ENCODE data around the gene RC3H2. TPM values are rescaled to one million over a fixed set of nuclear protein-coding genes. Genes with fewer than 3 reads are reported as not detected.
"Not testable (repeated sequence)": the region's sequence is repeated elsewhere in the genome, so short reads cannot be mapped to it uniquely, and the experiment has no call there.

RC3H2 gene
- total RNA-seq, 1 donor = 52.5 TPM

GRCh38 chr9:122912671-122912963 is 7.5 kb upstream of the RC3H2 start:
- peak; percentile 68 for DNase-seq (ENCODE audit: insufficient read length, low spot score, missing footprints)
- H3K27ac ChIP-seq (ENCODE audit: low read depth, low read length) = peak overlapping the region; percentile 87
- no peak for TF ChIP-seq CTCF (IDR thresholded peaks at IDR 0.05; ENCODE audit: extremely low read depth, low read depth, low read length)
- peaks cover 41% of the 10 kb centered on the region for H3K79me2 ChIP-seq (ENCODE audit: insufficient read depth, low read length)
- H4K20me1 ChIP-seq (ENCODE audit: insufficient read depth, low read length) = peaks cover 5% of the 10 kb centered on the region
- H3K4me2 ChIP-seq (ENCODE audit: insufficient read depth, low read length) = peak overlapping the region; percentile 99
- peaks cover 10% of the 10 kb centered on the region for H3K4me1 ChIP-seq (ENCODE audit: insufficient read depth, low read length)
- peaks cover 24% of the 10 kb centered on the region for H3K36me3 ChIP-seq (ENCODE audit: insufficient read depth, low read length)
- H3K27me3 ChIP-seq (ENCODE audit: insufficient read depth, low read length) = no peaks in the 10 kb centered on the region
- peak overlapping the region; percentile 81 for H3K4me3 ChIP-seq (ENCODE audit: insufficient read depth, low read length)
- H2AFZ ChIP-seq (ENCODE audit: low read length) = peak overlapping the region; percentile 94
- H3K9me3 ChIP-seq (ENCODE audit: low read depth, low read length) = no peaks in the 10 kb centered on the region

GRCh38 chr9:122906122-122906521 is 963 bp upstream of the RC3H2 start:
- peak overlapping the region; percentile 74 for H3K4me2 ChIP-seq (ENCODE audit: insufficient read depth, low read length)
- not testable (repeated sequence) for H3K27me3 ChIP-seq (ENCODE audit: insufficient read depth, low read length); H3K4me3 ChIP-seq (ENCODE audit: insufficient read depth, low read length); H3K9me3 ChIP-seq (ENCODE audit: low read depth, low read length); H4K20me1 ChIP-seq (ENCODE audit: insufficient read depth, low read length); H3K27ac ChIP-seq (ENCODE audit: low read depth, low read length); DNase-seq (ENCODE audit: insufficient read length, low spot score, missing footprints); H2AFZ ChIP-seq (ENCODE audit: low read length)
- H3K4me1 ChIP-seq (ENCODE audit: insufficient read depth, low read length) = peaks cover 19% of the 10 kb centered on the region
- peaks cover 57% of the 10 kb centered on the region for H3K79me2 ChIP-seq (ENCODE audit: insufficient read depth, low read length)
- H3K36me3 ChIP-seq (ENCODE audit: insufficient read depth, low read length) = peaks cover 20% of the 10 kb centered on the region

- peak overlapping the region; percentile 86 for H2AFZ ChIP-seq (ENCODE audit: low read length)
- DNase-seq (ENCODE audit: insufficient read length, low spot score, missing footprints) = peak; percentile 52
- no peaks in the 10 kb centered on the region for H3K27me3 ChIP-seq (ENCODE audit: insufficient read depth, low read length)
- peak overlapping the region; percentile 93 for H3K4me3 ChIP-seq (ENCODE audit: insufficient read depth, low read length)
- peak overlapping the region; percentile 74 for H3K4me2 ChIP-seq (ENCODE audit: insufficient read depth, low read length)
- H3K27ac ChIP-seq (ENCODE audit: low read depth, low read length) = peak overlapping the region; percentile 93
- H3K79me2 ChIP-seq (ENCODE audit: insufficient read depth, low read length) = peaks cover 61% of the 10 kb centered on the region
- peaks cover 4% of the 10 kb centered on the region for H3K36me3 ChIP-seq (ENCODE audit: insufficient read depth, low read length)
- peaks cover 12% of the 10 kb centered on the region for H4K20me1 ChIP-seq (ENCODE audit: insufficient read depth, low read length)
- H3K4me1 ChIP-seq (ENCODE audit: insufficient read depth, low read length) = peaks cover 22% of the 10 kb centered on the region
- H3K9me3 ChIP-seq (ENCODE audit: low read depth, low read length) = no peaks in the 10 kb centered on the region
- TF ChIP-seq CTCF (IDR thresholded peaks at IDR 0.05; ENCODE audit: extremely low read depth, low read depth, low read length) = no peak
Measured at GRCh38 chr9:122904466-122904822, 715 bp downstream of the RC3H2 start.

GRCh38 chr9:122900791-122901190 is 4.4 kb downstream of the RC3H2 start:
- peak overlapping the region; percentile 70 for H3K4me2 ChIP-seq (ENCODE audit: insufficient read depth, low read length)
- no peaks in the 10 kb centered on the region for H3K27me3 ChIP-seq (ENCODE audit: insufficient read depth, low read length)
- H3K9me3 ChIP-seq (ENCODE audit: low read depth, low read length) = no peaks in the 10 kb centered on the region
- peak overlapping the region; percentile 30 for H3K27ac ChIP-seq (ENCODE audit: low read depth, low read length)
- TF ChIP-seq CTCF (IDR thresholded peaks at IDR 0.05; ENCODE audit: extremely low read depth, low read depth, low read length) = no peak
- H3K4me1 ChIP-seq (ENCODE audit: insufficient read depth, low read length) = peaks cover 24% of the 10 kb centered on the region
- H2AFZ ChIP-seq (ENCODE audit: low read length) = no peak overlapping the region
- peaks cover 22% of the 10 kb centered on the region for H3K36me3 ChIP-seq (ENCODE audit: insufficient read depth, low read length)
- H3K4me3 ChIP-seq (ENCODE audit: insufficient read depth, low read length) = no peak overlapping the region
- DNase-seq (ENCODE audit: insufficient read length, low spot score, missing footprints) = no peak
- peaks cover 93% of the 10 kb centered on the region for H3K79me2 ChIP-seq (ENCODE audit: insufficient read depth, low read length)
- peaks cover 26% of the 10 kb centered on the region for H4K20me1 ChIP-seq (ENCODE audit: insufficient read depth, low read length)
